AML-193 (cell line): Measurements from ENCODE around the gene PROZ.

Experiments
- DNase-seq, 2 experiments: peaks; one replicate each; lab custom pipeline; 2025; lab: John Stamatoyannopoulos, UW

PROZ gene

DNA sequence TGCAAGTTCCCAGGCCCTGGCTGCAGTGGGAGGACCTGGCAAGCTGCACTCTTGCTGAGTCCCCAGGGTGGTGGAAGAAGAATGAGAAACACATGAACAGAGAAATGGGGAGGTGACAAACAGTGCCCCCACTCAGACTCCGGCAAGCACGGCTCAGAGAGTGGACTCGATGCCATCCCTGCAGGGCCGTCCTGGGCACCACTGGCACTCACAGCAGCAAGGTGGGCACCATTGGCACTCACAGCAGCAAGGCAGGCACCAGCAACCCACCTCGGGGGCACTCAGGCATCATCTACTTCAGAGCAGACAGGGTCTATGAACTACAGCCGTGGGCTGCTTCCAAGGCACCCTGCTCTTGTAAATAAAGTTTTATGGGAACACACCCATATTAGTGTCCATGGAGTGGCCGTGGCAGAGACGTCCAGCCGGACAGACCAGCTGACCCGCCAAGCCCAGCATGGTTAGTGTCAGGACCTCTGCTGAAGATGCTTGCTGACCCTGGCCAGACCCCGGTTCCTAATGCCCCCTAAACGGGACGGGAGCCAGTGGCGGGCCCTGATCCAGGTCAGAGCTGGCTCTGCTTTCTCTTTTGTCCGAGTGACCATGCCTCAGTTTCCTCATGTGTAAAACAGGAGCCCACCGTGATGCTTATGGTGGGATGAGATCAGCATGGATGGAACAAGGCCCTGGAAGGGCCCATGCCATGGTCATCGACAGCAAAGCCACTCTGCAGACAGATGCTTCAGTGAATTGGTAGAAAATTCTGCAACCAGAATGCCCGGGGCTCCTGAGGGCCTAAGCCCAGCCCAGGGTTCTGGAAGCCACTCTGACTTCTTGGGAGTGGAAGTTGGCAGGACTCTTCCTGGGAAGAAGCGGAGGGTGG lies 37.9 kb upstream of the PROZ start:
- DNase-seq, result no peak

DNA sequence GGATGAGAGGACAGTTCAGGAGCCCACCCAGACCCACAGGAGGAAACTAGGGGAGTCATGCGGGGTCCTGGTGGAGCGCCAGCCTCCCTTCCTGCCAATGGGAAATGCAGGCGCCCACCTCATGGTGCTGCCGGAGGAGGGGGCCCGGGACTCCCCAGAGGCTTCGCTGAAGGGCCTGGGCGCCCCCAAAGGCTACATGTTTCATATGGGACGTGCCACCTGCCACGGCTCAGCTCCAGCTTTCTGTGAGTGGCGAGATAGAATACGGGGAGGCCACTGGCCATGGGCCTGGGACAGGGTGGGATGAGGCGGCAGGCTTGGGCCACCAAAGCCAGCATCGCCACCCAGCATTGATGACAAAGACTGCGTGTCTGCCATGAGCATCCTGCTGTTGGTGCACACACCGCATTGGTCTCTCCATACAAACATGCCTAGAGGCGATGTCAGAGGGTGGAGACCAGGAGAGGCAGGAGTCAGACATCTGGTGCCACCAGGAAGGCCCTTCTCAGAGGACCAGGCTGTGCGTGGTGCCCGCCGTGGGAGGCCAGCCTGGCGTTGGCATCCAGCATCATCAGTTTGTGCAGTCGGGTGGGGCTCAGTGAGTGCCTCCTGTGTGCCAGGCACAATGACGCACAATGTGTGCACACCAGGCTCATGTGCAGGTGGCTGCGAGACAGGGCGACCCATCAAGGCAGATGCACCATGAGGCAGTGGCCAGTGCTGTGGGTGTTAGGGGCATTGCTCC lies 37.1 kb upstream of the PROZ start:
- no peak for DNase-seq

DNA sequence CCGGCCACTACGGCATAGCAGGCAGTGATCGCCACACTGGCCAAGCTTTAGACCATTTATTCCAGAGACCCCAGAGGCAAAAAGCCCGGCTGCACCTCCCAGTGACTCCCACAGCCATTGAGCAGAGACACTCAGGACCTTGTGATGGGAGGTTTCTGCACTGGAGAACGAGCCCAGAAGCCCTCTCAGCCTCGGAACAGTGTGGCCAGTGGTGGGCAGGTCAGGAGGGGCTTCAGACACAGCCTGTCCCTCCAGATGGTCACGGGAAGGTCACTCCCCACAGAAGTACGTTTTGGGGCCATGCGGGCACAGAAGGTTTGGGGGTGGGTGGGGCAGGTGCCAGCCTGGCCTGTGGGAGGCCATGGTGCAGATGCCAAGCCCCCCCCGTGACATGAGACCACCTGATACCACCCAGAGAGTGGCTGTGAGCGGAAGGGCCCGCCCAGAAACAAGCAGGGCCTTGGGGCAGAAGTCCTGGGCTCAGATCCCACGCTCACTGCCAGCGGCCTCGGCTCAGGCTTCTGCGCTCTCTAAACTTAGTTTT lies 36.4 kb upstream of the PROZ start:
- DNase-seq, result no peak

DNA sequence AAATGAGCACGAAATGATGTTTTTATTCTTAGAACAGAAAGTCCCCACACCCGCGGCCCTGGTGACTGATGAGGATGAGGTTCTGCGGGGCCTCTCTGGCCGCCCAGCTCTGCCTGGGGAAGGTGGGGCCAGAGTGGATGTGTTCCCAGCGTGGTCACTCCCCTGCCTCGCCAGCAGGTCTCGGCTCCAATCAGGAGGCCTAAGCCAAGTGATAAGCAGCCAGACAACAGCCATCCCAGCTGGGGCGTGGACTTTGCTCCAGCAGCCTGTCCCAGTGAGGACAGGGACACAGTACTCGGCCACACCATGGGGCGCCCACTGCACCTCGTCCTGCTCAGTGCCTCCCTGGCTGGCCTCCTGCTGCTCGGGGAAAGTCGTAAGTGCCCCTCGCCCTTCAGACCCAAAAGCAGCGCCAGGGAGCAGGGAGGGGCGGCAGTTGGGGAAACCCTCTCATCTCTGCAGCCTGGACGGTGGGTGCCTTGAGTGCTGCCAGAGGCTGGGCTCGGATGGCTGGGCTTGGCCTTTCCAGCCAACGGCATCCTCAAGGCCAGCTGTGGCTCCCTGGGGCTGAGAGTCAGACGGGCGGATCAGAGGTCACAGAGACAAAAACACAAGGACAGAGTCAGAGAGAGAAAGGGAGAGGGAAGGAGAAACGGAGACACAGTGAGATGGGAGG lies 35.8 kb upstream of the PROZ start, which contains the start of gene F10:
Gene F10 (plus strand): TSS at position 250 of the 676 bp plus-strand sequence. CDS start 57 bp downstream, at position 307.
- DNase-seq, result no peak

DNA sequence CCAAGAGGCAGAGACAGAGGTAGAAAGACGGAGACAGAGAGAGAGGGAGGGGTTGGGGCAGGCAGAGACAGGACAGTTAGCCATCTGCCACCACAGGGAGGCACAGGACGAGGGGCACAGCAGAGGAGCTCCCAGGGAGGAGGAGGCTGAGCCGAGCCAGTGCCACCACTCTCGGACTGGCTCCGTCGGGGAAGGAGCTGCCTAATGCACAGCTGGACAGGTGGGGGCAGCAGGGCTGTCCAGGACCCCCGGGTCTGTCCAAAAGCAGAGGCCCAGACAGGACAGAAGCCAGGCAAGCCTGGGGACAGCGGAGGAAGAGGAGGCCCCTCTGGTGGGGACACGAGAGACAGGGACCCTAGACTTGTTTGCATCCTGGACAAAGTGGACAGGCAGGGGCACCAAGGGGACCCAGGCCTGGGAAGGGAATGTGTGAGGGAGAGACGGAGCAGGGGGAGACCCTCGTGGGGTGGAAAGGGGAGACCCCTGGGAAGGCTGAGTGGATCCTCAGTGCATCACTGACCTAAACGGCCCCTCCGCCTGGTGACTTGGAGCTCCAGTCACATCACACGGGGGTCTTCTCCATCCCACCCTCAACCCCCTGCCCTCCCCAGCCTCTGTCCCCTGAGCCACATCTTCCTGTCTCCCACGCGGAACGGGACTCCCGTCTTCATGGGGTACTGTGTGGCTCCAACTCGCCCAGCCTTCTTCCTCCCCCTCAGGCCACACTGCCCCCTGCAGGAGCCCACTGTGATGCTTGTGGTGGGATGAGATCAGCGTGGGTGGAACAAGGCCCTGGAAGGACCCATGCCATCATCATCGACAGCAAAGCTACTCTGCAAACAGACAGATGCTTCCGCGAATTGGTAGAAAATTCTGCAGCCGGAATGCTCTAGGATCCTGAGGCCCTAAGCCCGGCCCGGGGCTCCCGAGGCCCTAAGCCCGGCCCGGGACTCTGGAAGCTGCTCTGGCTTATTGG lies 34.9 kb upstream of the PROZ start:
- DNase-seq, result no peak

DNA sequence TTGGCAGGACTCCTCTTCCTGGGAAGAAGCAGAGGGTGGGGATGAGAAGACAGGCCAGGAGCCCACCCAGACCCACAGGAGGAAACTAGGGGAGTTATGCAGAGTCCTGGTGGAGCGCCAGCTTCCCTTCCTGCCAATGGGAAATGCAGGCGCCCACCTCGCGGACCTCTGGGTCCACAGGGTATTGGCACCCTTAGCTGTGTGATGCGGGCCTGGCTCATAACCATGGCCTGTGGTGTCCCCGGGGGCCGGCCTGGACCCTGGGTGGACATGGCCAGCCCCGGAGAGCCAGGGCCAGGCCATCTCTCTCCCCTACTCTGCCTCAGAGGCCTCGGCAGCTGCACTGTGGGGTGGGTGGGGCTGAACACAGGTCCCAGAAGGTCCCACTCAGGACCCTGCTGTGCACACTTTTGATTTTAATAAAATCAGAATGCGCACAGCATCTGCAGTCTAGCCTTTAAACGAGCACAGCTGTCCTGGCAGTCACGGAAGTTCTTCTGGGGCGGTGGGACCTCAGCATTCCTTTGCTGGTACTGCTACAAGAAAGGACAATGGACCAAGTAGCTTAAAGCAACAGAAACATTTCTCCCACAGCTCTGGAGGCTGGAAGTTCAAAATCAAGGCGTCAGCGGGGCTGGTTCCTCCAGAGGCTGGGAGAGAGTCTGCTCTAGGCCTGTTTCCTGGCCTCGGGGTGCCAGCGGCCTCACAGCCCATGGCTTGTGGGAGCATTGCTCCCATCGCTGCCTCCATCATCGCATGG lies 34.1 kb upstream of the PROZ start:
- DNase-seq, result no peak

DNA sequence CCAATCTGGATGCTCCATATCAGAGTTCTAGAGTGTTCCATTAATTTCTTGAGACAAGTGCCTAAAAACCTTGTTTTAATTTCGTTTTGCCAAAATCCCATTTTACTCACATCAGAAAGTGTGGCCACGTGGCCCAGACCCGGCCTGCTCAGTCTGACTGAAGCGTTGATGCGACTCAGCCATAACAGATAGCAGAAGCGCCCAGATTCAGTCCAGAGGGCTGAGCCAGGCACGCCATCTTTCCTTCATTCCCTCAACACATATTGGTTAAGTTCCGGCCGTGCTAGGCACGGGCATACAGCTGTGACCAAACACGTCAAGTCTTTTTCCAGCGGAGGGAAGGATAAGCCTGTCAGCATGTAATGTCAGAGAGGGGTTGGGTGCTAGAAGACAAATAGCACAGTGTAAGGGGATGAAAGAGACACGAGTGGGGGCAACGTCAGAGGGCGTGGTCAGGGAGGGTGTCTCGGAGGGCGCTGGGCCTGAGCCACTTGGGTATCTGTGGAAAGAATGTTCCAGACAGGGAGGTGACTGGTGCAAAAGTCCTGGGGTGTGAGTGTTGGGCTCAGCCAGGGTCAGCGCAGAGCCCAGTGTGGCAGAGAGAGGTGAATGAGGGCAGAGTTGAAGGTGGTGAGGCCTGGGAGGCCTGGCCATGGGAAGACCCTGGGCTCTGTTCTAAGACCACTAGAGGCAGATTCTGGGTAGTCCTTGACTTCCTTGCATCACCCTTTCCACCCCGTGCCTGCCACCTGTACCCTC lies 32.8 kb upstream of the PROZ start:
- DNase-seq, result no peak

DNA sequence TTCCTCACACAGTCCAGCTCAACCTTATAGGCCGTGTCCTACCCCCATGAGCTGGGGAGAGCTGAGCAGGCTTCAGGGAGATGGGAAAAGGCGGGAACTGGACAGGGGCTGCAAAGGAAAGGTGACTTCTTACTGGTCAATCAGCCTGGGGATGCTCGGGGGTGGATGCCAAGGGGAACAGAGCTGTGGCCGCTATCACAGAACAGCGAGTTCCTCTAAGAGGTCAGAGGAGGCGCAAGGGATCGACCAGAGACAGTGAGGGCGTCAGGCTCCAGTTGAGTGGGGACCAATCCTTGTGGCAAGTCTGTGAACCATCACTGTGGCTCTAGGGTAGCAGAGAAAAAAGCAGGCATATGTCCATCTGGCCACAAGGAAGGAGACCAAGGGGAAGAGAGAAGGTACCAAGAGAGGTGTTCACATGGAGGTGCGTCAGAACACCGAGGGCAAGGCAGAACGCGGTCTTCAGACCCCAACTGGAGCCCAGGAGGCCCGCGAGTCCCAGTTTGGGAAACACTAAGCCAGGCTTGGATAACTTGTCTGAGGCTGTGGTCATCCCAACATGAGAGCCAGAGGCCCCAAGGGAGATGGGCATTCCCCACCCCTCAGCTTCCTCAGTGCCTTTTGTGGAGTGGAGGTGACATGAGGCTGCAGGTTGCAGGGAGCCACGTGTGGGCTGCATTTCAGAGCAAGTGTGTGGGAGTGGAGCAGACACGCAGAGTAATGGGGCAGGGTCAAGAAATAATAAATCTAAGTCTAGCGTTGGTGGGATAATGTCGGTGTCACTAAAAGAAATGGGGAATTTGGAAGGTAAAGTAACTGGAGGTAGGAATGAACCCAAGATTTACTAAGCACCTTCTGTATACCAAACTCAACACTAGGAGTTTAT lies 31.9 kb upstream of the PROZ start:
- DNase-seq, result no peak

DNA sequence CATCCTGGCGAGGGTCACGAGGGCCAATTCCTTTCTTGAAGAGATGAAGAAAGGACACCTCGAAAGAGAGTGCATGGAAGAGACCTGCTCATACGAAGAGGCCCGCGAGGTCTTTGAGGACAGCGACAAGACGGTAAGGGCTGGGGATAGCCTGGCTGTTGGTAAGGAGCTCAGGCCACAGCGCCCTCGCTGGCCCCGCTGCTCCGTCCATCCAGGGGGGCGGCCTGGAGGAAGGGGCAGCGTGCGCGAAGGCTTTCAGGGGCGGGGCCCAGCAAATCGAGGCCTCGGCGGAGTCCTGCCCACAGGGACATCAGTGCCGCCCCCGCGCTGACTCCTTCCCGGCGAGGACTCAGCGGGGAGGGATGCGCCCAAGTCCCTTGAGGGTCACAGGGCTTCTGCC lies 29.0 kb upstream of the PROZ start:
- DNase-seq, result no peak

DNA sequence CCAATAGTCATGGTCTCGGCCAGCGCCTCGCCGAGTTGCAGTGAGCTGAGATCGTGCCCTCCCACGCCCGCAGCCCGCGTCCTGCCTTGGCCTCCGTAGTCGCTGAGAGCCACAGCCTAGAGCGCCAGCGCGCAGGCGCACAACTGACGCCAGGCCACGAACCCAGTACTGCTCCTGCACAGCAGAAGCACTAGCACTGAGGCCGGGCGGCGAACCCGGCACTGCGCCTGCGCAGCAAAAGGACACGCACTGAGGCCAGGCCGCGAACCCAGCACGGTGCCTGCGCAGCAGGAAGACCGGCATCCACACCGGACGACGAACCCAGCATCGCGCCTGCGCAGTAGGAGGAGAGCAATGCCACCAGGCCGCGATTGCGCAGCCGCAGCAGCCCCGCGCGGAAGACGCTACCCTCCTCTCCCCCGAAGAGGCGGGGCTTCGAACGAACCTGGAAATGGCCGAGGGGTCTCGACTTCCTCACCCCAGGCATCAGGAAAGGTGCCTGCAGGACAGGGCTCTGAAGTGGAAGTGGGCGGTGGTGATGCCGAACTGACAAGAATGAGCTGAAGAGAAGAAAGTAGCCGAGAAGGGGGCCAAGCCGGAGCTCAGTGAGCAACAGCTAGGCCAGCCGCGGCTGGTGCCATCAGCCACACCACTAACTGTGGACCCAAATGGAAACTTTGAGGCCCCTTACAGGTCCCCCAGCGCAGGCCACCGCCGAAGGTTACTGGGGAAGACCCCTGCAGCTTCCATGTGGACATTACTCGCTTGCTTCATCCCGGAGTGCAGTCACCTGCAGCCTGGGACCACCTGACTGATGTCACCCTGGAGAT lies 28.3 kb upstream of the PROZ start:
- no peak for DNase-seq

DNA sequence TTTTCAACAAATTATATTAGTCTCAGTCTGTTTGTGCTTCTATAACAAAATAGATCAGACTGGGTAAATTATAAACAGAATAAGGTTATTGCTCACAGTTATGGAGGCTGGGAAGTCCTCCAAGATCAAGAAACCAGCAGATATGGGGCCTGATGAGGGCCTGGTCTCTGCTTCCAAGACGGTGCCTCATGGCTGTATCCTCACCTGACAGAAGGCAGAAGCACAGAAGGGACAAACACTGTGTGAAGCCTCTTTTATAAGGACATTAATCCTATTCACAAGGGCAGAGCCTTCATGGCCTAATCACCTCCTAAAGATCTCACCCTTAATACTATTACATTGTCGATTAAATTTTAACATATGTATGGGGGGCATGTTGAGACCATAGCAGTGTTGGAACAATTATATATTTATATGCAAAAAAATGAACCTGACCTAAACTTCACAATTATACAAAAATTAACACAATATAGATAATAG lies 23.1 kb upstream of the PROZ start:
- DNase-seq, result no peak

DNA sequence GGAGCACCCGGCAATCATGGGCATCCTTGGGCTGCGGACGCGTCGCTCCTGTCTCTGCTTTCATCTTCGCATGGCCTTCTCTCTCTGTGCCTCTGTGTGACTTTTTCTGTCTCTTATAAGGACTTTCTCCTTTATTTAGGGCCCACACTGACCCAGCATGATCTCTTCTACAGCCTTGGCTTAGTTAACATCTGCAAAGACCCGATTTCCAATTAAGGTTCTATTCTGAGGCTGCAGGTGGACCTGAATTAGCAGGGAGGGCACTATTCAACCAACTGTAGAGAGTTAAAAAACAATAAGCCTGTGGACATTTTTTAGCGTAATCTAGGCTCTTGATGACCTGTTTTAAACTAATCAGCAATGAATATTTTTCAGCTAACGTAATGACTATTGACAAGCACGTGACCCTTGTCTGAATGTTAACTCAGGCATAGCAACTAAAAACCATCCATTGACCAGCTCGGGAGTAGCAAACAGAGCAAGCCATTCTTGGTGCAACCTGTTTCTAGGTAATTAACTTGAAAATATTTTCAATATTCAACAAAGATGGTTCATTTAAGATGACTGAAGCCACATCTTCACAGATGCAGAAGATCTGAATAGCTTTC lies 20.7 kb upstream of the PROZ start:
- DNase-seq, result no peak

DNA sequence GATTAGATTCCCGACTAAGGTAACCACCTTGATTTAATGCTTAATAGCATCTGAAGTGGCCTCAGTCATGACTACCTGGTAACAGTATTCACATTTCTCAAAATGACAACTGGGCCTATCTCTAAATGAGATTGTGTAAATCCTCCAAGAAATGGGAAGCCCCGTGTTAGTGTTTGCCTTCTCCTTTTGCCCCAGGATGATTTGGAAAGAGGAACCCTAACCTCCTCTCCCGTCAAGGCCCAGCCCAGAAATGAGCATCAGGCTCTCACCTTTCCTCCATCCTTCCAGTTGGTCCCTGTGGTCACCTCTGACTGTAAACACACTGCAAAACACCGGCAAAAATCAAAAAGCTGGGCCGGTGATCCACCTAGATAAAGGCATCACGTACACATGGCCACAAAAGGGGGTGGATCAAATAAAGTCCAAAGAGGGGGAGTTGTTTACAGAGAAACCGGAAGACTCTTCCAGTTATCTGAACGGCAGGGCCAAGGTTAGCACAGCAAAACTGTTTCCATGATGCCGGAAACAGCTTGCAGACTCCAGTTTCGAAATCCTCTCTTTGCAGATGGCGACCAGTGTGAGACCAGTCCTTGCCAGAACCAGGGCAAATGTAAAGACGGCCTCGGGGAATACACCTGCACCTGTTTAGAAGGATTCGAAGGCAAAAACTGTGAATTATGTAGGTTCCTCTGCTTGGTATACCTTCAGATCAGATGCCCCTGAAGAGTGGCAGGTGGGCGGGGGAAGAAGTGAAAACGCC lies 19.5 kb upstream of the PROZ start:
- no peak for DNase-seq

DNA sequence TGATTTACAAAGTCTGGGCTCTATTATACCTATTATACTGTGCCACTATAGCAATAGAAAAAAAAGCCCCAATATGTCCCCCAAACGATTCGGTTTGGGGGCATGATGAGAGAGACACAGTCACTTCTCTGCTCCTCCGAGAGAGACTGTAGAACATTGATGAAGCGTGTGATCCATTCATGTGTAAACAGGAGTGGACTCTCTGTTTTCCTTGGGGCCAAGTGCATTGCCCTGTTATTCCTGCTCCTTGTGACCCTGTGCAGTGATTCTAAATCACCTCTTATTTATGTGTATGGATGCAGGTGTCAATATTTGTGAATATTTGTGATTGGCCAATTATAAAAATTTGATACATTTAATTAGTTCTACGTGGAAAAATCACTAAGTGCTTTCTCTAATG lies 18.9 kb upstream of the PROZ start:
- no peak for DNase-seq

DNA sequence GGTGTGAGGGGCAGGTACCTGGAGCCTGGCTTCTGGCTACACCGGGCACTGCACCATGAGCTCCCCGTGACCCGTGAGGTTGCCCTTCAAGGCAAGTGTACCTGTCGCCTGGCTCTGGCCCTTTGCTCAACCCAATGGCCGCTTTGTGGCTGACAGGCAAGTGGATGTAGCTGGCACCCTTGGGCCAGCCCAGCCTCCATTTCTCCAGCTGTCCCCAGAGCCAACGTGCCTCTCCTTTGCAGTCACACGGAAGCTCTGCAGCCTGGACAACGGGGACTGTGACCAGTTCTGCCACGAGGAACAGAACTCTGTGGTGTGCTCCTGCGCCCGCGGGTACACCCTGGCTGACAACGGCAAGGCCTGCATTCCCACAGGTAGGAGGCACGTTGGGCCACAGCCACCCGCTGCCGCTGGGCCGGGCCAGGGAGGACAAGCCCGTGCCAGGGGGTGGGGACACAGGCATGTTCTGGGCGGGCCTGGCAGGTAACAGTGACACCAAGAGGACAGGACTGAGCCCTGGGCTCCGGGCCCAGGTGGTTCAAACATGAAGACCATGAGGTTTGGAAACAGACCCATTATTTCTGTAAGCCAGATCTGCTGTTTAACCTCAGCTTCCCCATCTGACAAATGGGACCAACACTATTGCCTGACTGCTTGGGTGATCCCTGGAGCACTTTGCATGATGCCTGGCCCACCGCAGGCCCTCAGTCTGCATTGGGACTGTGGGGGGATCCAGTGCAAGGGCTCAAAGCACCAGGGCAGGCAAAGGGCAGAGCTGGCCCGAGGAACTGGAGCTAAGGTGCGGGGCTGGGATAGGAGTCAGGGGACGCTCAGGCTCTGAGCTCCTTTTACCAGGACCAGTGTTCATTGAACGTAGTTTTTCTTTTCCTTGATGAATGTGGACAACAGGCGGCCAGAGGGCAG lies 17.5 kb upstream of the PROZ start:
- no peak for DNase-seq
